Cardiac fibroblast (primary cell): ENCODE measurements around the gene NUP93.
"Not testable (repeated sequence)": the region's sequence is repeated elsewhere in the genome, so short reads cannot be mapped to it uniquely, and the experiment has no call there.

Experiments
- DNase-seq, 2 donors: peaks; one replicate each; pipeline versions ENCODE4 v3.0.0 to v3.0.0-alpha.2; 2010; ENCODE audit warnings: low read depth in 2 of 2
- H3K4me3 ChIP-seq, 2 donors: replicated peaks in 1 of 2; 1 replicate in 1 of 2; 2 replicates in 1 of 2; pipeline ENCODE4 v1.5.1; 2011; ENCODE audit warnings: low read depth in 2 of 2, low read length in 2 of 2, mild to moderate bottlenecking in 2 of 2, moderate library complexity in 1 of 2
- TF ChIP-seq, protein P1 (sequence below): IDR thresholded peaks from one replicate; pipeline ENCODE4 v1.5.1; 2011; ENCODE audit warnings: low read depth, mild to moderate bottlenecking, low read length, inconsistent platforms

Gene NUP93

GRCh38 chr16:56810954-56811353 is 81.0 kb downstream of the NUP93 start:
- DNase-seq = no peak
- TF ChIP-seq, protein P1, sequence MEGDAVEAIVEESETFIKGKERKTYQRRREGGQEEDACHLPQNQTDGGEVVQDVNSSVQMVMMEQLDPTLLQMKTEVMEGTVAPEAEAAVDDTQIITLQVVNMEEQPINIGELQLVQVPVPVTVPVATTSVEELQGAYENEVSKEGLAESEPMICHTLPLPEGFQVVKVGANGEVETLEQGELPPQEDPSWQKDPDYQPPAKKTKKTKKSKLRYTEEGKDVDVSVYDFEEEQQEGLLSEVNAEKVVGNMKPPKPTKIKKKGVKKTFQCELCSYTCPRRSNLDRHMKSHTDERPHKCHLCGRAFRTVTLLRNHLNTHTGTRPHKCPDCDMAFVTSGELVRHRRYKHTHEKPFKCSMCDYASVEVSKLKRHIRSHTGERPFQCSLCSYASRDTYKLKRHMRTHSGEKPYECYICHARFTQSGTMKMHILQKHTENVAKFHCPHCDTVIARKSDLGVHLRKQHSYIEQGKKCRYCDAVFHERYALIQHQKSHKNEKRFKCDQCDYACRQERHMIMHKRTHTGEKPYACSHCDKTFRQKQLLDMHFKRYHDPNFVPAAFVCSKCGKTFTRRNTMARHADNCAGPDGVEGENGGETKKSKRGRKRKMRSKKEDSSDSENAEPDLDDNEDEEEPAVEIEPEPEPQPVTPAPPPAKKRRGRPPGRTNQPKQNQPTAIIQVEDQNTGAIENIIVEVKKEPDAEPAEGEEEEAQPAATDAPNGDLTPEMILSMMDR = no peak
- no peak overlapping the region for H3K4me3 ChIP-seq

GRCh38 chr16:56811602-56812001 is 81.7 kb downstream of the NUP93 start:
- not testable (repeated sequence) for DNase-seq, H3K4me3 ChIP-seq

DNA sequence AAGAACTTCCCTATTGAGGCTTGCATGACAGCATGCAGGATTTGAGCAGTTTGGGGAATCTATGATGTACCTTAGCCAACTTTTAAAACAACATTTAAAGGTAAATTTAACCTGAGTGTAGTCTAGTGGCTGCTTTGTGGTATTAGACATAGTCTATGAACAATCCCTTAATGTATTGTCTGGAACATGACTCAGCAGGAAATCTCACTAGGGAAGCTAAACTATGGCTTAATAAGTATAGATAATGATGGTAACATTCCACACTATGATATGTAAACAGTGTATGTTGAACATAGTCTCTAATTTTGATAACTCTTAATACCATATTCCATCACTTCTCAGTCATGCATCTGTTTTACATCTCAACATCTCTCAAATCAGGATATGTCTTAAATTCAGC is 83.0 kb downstream of the NUP93 start:
- TF ChIP-seq, protein P1 = no peak
- DNase-seq = peak; percentile 38 to 67
- no peak overlapping the region for H3K4me3 ChIP-seq

- TF ChIP-seq, protein P1 = no peak
- no peak overlapping the region for H3K4me3 ChIP-seq
- DNase-seq = peak in 1 of 2 donors; percentile 15
These were observed 84.9 kb downstream of the NUP93 start for GRCh38 chr16:56814537-56815432.

DNA sequence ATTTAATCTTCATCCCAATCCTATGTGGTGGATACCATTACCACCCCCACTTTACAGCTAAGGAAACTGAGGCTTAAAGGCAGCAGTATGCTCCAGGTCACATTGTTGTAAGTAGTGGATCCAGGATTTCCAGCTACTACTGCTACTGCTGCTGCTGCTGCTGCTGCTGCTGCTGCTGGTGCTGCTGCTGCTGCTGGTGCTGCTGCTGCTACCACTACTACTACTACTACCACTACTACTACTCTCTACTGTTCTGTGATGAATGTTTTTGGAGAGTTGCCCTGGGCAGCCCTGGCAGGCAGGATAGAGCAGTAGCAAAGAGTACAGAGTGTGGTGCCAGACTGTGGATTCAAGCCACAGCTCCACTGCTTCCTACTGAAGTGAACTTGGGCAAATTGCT is 85.8 kb downstream of the NUP93 start:
- DNase-seq = peak in 1 of 2 donors; percentile 29
- H3K4me3 ChIP-seq = no peak overlapping the region
- TF ChIP-seq, protein P1 = no peak

DNA sequence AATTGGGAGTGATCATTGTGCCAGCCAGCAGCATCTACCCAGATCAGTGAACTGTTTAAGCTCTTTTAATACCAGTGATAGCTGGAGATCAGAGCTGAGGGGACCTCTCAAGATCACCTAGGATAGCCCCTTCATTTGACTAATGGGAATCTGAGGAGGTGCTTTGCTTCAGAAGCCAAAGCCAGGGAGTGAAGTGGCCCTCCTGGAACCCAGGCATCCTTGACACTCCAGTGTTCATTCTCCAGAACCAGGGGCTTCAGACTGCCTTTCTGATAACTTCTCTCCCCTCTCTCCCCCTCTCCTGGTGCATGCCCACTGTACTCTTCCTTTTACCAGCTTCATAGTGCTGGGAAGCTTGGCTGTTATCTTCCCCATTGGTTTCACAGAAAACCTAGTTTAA is 87.1 kb downstream of the NUP93 start:
- no peak overlapping the region for H3K4me3 ChIP-seq
- TF ChIP-seq, protein P1 = no peak
- DNase-seq = no peak

DNA sequence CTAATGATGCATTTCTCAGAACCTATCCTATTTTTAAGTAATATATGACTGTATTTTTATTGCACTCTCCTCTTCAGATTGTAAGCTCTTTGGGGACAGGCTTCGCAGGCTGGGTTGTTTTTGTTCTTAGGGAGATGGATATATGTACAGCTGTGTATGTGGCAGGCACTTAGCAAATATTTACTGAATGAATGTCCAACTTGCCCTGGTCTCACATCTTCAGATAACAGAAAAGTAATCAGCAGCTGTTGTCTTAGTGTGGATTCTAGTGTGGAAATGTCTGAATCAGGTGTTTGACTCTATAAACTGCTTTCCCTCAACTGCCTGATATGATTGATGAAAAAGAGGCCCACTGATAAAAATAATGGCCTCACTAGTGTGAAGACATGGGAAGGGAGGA is 88.0 kb downstream of the NUP93 start:
- TF ChIP-seq, protein P1 = no peak
- H3K4me3 ChIP-seq = no peak overlapping the region
- no peak for DNase-seq
